Measurements from ENCODE around the gene PTK7.

The PTK7 gene

DNA sequence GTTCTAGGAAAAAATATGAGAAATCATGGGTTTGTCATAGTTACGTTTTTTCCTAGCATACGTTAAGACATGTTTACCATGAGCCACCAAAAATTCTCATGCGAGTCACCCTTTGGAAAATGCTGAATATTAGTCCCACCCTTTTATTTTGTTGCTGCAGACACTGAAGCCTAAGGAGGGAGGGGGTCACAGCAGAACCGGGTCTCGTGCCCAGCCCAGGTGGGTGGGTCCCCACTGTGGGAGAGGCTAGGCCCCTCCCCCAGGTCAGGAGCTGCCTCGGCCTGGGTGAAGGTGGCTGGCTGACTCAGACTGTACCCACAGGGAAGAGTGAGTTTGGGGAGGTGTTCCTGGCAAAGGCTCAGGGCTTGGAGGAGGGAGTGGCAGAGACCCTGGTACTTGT is 68.8 kb downstream of the PTK7 start:
- WGBS (ENCODE audit: extremely low coverage, insufficient coverage, insufficient read length): no CpG with 5 or more reads among the region's 6 CpGs

DNA sequence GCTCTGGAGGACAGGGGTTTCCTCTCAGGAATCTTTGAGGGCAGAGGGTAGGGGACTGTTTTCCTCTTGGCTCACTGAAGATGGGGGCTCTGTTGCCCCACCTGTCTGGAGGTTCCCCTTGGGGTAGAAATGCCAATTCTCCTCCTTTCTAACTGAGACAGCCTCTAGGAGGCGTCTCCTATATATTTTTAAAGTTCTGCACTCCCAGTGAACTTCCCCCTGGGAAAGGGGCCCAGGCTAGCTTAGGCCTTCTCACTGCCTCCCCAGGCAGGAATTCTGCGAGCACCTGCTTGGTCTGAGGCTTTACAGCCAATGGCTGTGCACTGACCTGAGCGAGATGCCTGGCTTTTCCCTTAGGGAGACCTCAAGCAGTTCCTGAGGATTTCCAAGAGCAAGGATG is 70.1 kb downstream of the PTK7 start:
- no peak overlapping the region for H3K4me2 ChIP-seq (ENCODE audit: low read length)
- no peak overlapping the region for H2AK5ac ChIP-seq (ENCODE audit: low read length)
- no peak for DNase-seq
- no peak overlapping the region for H4K91ac ChIP-seq (ENCODE audit: low read depth, low read length)
- peaks cover 64 to 72% of the 10 kb centered on the region in 2 experiments for H3K36me3 ChIP-seq (ENCODE audit: control insufficient read depth in 1 of 2, insufficient read depth in 2 of 2, low read length in 2 of 2)
- H3K9ac ChIP-seq (ENCODE audit: low read length): no peak overlapping the region
- H3K18ac ChIP-seq (ENCODE audit: low read length): no peak overlapping the region
- no peak overlapping the region for H4K12ac ChIP-seq (ENCODE audit: low read depth, low read length)
- H3K4ac ChIP-seq (ENCODE audit: low read depth, low read length): no peak overlapping the region
- no CpG with 5 or more reads among the region's 3 CpGs for WGBS (ENCODE audit: extremely low coverage, insufficient coverage, insufficient read length)
- H2AFZ ChIP-seq (ENCODE audit: insufficient read depth, low read length, poor library complexity): no peak overlapping the region
- no peak overlapping the region for H3K4me3 ChIP-seq (ENCODE audit: low read depth, low read length)
- no peak overlapping the region for H3K23ac ChIP-seq (ENCODE audit: low read length)
- no peaks in the 10 kb centered on the region for H3K9me3 ChIP-seq (ENCODE audit: insufficient read depth, low read depth, low read length)
- H3K4me1 ChIP-seq (ENCODE audit: control insufficient read depth in 1 of 2, insufficient read depth in 2 of 2, low read length in 2 of 2): peaks cover 21 to 33% of the 10 kb centered on the region in 2 experiments
- no peak overlapping the region for H3K14ac ChIP-seq (ENCODE audit: low read length)
- no peak overlapping the region for H2BK5ac ChIP-seq (ENCODE audit: low read depth, low read length, poor library complexity)
- no peak overlapping the region for H2BK120ac ChIP-seq (ENCODE audit: insufficient read depth, low read length, poor library complexity)
- H3K27ac ChIP-seq (ENCODE audit: low read depth, low read length): no peak overlapping the region
- no peak overlapping the region for H4K8ac ChIP-seq (ENCODE audit: low read depth, low read length)
- no peaks in the 10 kb centered on the region for H3K79me2 ChIP-seq (ENCODE audit: control insufficient read depth, insufficient read depth, low read length, poor library complexity)
- H2BK12ac ChIP-seq (ENCODE audit: low read length): no peak overlapping the region
- H3K79me1 ChIP-seq (ENCODE audit: low read length): peaks cover 10% of the 10 kb centered on the region
- H3K27me3 ChIP-seq (ENCODE audit: insufficient read depth, low read length): no peaks in the 10 kb centered on the region

More for the DNA sequence above, 68.8 kb downstream of the PTK7 start:
- no peak overlapping the region for H3K14ac ChIP-seq (ENCODE audit: low read length)
- H3K23ac ChIP-seq (ENCODE audit: low read length): no peak overlapping the region
- H3K4me2 ChIP-seq (ENCODE audit: low read length): no peak overlapping the region
- H2BK12ac ChIP-seq (ENCODE audit: low read length): no peak overlapping the region
- no peak overlapping the region for H4K12ac ChIP-seq (ENCODE audit: low read depth, low read length)
- H4K91ac ChIP-seq (ENCODE audit: low read depth, low read length): no peak overlapping the region
- no peak overlapping the region for H2BK120ac ChIP-seq (ENCODE audit: insufficient read depth, low read length, poor library complexity)
- H3K27me3 ChIP-seq (ENCODE audit: insufficient read depth, low read length): no peaks in the 10 kb centered on the region
- H3K9me3 ChIP-seq (ENCODE audit: insufficient read depth, low read depth, low read length): no peaks in the 10 kb centered on the region
- H3K4ac ChIP-seq (ENCODE audit: low read depth, low read length): no peak overlapping the region
- peaks cover 60 to 67% of the 10 kb centered on the region in 2 experiments for H3K36me3 ChIP-seq (ENCODE audit: control insufficient read depth in 1 of 2, insufficient read depth in 2 of 2, low read length in 2 of 2)
- no peak overlapping the region for H3K4me3 ChIP-seq (ENCODE audit: low read depth, low read length)
- H2AFZ ChIP-seq (ENCODE audit: insufficient read depth, low read length, poor library complexity): no peak overlapping the region
- H2BK5ac ChIP-seq (ENCODE audit: low read depth, low read length, poor library complexity): no peak overlapping the region
- H3K79me2 ChIP-seq (ENCODE audit: control insufficient read depth, insufficient read depth, low read length, poor library complexity): no peaks in the 10 kb centered on the region
- H2AK5ac ChIP-seq (ENCODE audit: low read length): peak overlapping the region; percentile 4
- H3K18ac ChIP-seq (ENCODE audit: low read length): no peak overlapping the region
- no peak overlapping the region for H3K9ac ChIP-seq (ENCODE audit: low read length)
- H3K79me1 ChIP-seq (ENCODE audit: low read length): peaks cover 10% of the 10 kb centered on the region
- H3K27ac ChIP-seq (ENCODE audit: low read depth, low read length): no peak overlapping the region
- H3K4me1 ChIP-seq (ENCODE audit: control insufficient read depth in 1 of 2, insufficient read depth in 2 of 2, low read length in 2 of 2): peaks cover 21 to 33% of the 10 kb centered on the region in 2 experiments
- DNase-seq: no peak
- no peak overlapping the region for H4K8ac ChIP-seq (ENCODE audit: low read depth, low read length)

DNA sequence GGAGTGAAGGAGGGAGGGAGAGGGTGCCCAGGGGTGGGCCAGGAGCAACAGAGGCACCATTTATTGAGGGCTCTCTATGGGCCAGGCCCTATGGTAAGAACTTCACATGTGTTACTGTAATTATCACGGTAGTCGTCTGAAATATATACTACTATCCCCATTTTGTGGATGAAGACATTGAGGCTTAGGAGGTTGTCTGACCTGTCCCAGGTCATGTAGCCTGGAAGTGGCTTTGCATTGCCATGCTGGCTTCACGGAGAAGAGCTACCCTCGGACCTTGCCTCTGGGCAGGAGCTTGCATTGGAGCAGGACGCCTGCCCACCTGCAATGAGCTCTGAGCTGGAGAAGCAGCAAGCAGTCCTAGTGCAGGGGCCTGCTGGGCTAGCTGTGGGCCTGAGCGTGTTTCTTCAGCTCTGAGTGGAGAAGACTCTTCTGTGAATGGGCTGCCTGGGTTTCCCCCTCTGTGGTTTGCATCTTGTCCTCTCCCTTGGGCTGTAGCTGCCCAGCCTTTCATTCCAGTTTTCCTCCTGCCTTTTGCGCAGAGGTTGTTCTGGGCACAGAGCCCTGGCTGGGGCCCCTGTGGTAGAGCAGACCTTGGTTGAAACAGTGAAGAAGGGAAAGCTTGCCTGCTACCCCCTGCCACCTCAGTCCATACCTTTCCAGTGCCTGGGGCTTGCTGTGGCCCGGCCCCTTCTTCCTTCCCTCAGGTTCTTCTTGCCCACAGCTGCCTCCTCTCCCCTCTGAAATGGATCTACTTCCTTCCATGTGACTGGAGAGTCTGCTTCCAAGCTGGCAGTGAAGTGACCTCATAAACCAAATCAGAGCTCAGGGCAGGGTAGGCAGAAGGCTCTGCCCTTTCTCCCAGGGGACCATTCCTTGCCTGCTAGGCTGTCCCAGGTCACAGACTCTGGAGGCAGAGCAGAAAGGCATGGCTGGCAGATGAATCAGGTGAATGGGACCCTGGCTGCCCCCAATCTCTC is 70.9 kb downstream of the PTK7 start:
- H3K27ac ChIP-seq (ENCODE audit: low read depth, low read length): peak overlapping the region; percentile 87
- no peak overlapping the region for H3K23ac ChIP-seq (ENCODE audit: low read length)
- peaks cover 59 to 65% of the 10 kb centered on the region in 2 experiments for H3K36me3 ChIP-seq (ENCODE audit: control insufficient read depth in 1 of 2, insufficient read depth in 2 of 2, low read length in 2 of 2)
- no peak overlapping the region for H2BK12ac ChIP-seq (ENCODE audit: low read length)
- peak overlapping the region; percentile 26 for H2BK120ac ChIP-seq (ENCODE audit: insufficient read depth, low read length, poor library complexity)
- no peak for DNase-seq
- peak overlapping the region; percentile 8 for H4K8ac ChIP-seq (ENCODE audit: low read depth, low read length)
- no peak overlapping the region for H3K14ac ChIP-seq (ENCODE audit: low read length)
- no peak overlapping the region for H4K12ac ChIP-seq (ENCODE audit: low read depth, low read length)
- H3K18ac ChIP-seq (ENCODE audit: low read length): no peak overlapping the region
- H3K4me3 ChIP-seq (ENCODE audit: low read depth, low read length): no peak overlapping the region
- H4K91ac ChIP-seq (ENCODE audit: low read depth, low read length): peak overlapping the region; percentile 28
- H3K79me2 ChIP-seq (ENCODE audit: control insufficient read depth, insufficient read depth, low read length, poor library complexity): no peaks in the 10 kb centered on the region
- H3K79me1 ChIP-seq (ENCODE audit: low read length): peaks cover 10% of the 10 kb centered on the region
- WGBS (ENCODE audit: extremely low coverage, insufficient coverage, insufficient read length): no CpG with 5 or more reads among the region's 8 CpGs
- no peaks in the 10 kb centered on the region for H3K9me3 ChIP-seq (ENCODE audit: insufficient read depth, low read depth, low read length)
- peaks cover 21 to 31% of the 10 kb centered on the region in 2 experiments for H3K4me1 ChIP-seq (ENCODE audit: control insufficient read depth in 1 of 2, insufficient read depth in 2 of 2, low read length in 2 of 2)
- no peak overlapping the region for H2AK5ac ChIP-seq (ENCODE audit: low read length)
- no peaks in the 10 kb centered on the region for H3K27me3 ChIP-seq (ENCODE audit: insufficient read depth, low read length)
- no peak overlapping the region for H3K4ac ChIP-seq (ENCODE audit: low read depth, low read length)
- H2AFZ ChIP-seq (ENCODE audit: insufficient read depth, low read length, poor library complexity): no peak overlapping the region
- H3K9ac ChIP-seq (ENCODE audit: low read length): no peak overlapping the region
- H3K4me2 ChIP-seq (ENCODE audit: low read length): no peak overlapping the region
- H2BK5ac ChIP-seq (ENCODE audit: low read depth, low read length, poor library complexity): peak overlapping the region; percentile 7

DNA sequence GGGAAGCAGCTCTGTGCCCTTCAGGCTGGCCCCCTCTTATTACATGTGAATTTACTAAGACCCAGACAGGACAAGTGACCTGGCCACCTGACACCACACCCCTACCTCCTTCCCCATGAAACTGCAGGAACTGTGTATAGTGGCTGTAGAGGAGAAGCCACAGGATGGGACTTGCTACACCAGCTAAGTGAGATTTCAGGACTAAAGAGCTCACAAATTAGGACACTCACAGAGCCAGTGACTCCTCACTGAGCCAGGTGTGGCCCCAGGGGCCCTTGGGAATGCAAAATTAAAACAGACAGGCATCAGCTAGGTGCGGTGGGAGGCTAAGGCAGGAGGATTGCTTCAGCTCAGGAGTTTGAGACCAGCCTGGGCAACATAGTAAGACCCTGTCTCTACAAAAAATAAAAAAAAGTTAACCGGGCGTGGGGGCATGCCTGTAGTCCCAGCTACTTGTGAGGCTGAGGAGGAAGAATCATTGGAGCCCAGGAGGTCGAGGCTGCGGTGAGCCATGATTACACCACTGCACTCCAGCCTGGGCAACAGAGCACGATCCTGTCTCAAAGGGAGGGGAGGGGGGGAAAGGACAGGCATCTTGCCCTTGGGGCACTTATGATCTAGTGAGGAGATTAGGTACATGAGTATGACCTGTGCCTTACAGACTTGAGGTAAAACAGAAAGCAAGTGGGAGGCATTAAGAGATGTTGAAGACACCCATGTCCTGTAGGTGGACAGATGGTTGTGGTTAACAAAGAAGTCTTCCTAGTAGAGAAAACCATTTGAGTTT is 71.8 kb downstream of the PTK7 start:
- H4K8ac ChIP-seq (ENCODE audit: low read depth, low read length): peak overlapping the region; percentile 8
- H3K4me1 ChIP-seq (ENCODE audit: control insufficient read depth in 1 of 2, insufficient read depth in 2 of 2, low read length in 2 of 2): peaks cover 19 to 24% of the 10 kb centered on the region in 2 experiments
- no peak overlapping the region for H3K14ac ChIP-seq (ENCODE audit: low read length)
- peaks cover 10% of the 10 kb centered on the region for H3K79me1 ChIP-seq (ENCODE audit: low read length)
- H2AFZ ChIP-seq (ENCODE audit: insufficient read depth, low read length, poor library complexity): no peak overlapping the region
- WGBS (ENCODE audit: extremely low coverage, insufficient coverage, insufficient read length): no CpG with 5 or more reads among the region's 6 CpGs
- peaks cover 62 to 69% of the 10 kb centered on the region in 2 experiments for H3K36me3 ChIP-seq (ENCODE audit: control insufficient read depth in 1 of 2, insufficient read depth in 2 of 2, low read length in 2 of 2)
- no peaks in the 10 kb centered on the region for H3K79me2 ChIP-seq (ENCODE audit: control insufficient read depth, insufficient read depth, low read length, poor library complexity)
- H2AK5ac ChIP-seq (ENCODE audit: low read length): no peak overlapping the region
- H3K23ac ChIP-seq (ENCODE audit: low read length): no peak overlapping the region
- H3K27ac ChIP-seq (ENCODE audit: low read depth, low read length): peak overlapping the region; percentile 87
- H3K4me3 ChIP-seq (ENCODE audit: low read depth, low read length): no peak overlapping the region
- peak overlapping the region; percentile 21 for H2BK12ac ChIP-seq (ENCODE audit: low read length)
- H4K12ac ChIP-seq (ENCODE audit: low read depth, low read length): no peak overlapping the region
- no peak overlapping the region for H3K18ac ChIP-seq (ENCODE audit: low read length)
- H3K4me2 ChIP-seq (ENCODE audit: low read length): no peak overlapping the region
- H2BK5ac ChIP-seq (ENCODE audit: low read depth, low read length, poor library complexity): peak overlapping the region; percentile 7
- no peaks in the 10 kb centered on the region for H3K27me3 ChIP-seq (ENCODE audit: insufficient read depth, low read length)
- H3K4ac ChIP-seq (ENCODE audit: low read depth, low read length): no peak overlapping the region
- H2BK120ac ChIP-seq (ENCODE audit: insufficient read depth, low read length, poor library complexity): peak overlapping the region; percentile 26
- no peaks in the 10 kb centered on the region for H3K9me3 ChIP-seq (ENCODE audit: insufficient read depth, low read depth, low read length)
- H3K9ac ChIP-seq (ENCODE audit: low read length): no peak overlapping the region
- peak; percentile 85 to 87 for DNase-seq
- H4K91ac ChIP-seq (ENCODE audit: low read depth, low read length): peak overlapping the region; percentile 28

Data from trophoblast cell (in vitro differentiated cells and primary cell).